MCF 10A (cell line): ENCODE measurements around the gene GRIPAP1. TPM values are rescaled to one million over a fixed set of nuclear protein-coding genes. Genes with fewer than 3 reads are reported as not detected.

Source experiments
- BruUV-seq: library from RNA; stranded (reverse); fragments of 400-500 nt; replicated peaks from 2 replicates; lab custom pipeline; 2021; lab: Mats Ljungman, UMichigan
- CTCF ChIA-PET: fragments of 300-600 bp; sonication (Branson Sonifier 250); formaldehyde crosslinking; extraction: SDS; loops from one replicate; lab custom pipeline; 2021; ENCODE audit warnings: antibody characterized with exemption, inconsistent platforms; lab: Yijun Ruan, JAX
- POLR2A ChIA-PET: fragments of 300-600, 350-650 bp; sonication (Branson Sonifier 250); formaldehyde crosslinking; extraction: SDS; loops from one replicate; lab custom pipeline; 2020; ENCODE audit warnings: antibody characterized with exemption, inconsistent platforms; lab: Yijun Ruan, JAX
- DNase-seq: peaks from one replicate; pipeline ENCODE4 v3.0.0-alpha.2; 2018; ENCODE audit not compliant: unreplicated experiment
- H3K27ac Mint-ChIP-seq: one replicate; pipeline ENCODE4 v1.8.0; 2022; ENCODE audit warnings: mild to moderate bottlenecking, low read depth, mixed read lengths; ENCODE audit not compliant: unreplicated experiment
- H3K27me3 Mint-ChIP-seq: one replicate; pipeline ENCODE4 v1.8.0; 2022; ENCODE audit warnings: mixed read lengths; ENCODE audit not compliant: insufficient read depth, unreplicated experiment
- H3K36me3 Mint-ChIP-seq: one replicate; pipeline ENCODE4 v1.8.0; 2022; ENCODE audit warnings: mild to moderate bottlenecking, moderate library complexity, mixed read lengths; ENCODE audit not compliant: insufficient read depth, unreplicated experiment
- H3K4me1 Mint-ChIP-seq: one replicate; pipeline ENCODE4 v1.8.0; 2022; ENCODE audit warnings: mixed read lengths; ENCODE audit not compliant: insufficient read depth, unreplicated experiment
- H3K4me3 Mint-ChIP-seq: one replicate; pipeline ENCODE4 v1.8.0; 2022; ENCODE audit warnings: mild to moderate bottlenecking, moderate library complexity, mixed read lengths; ENCODE audit not compliant: unreplicated experiment
- H3K9me3 Mint-ChIP-seq: one replicate; pipeline ENCODE4 v1.8.0; 2022; ENCODE audit warnings: mixed read lengths; ENCODE audit not compliant: unreplicated experiment
- CTCF ChIP-seq: fragments of 200-600 bp; IDR thresholded peaks from one replicate; pipeline ENCODE4 v1.8.0; 2022; ENCODE audit warnings: antibody characterized with exemption, mild to moderate bottlenecking; ENCODE audit not compliant: unreplicated experiment
- intact Hi-C: fragments of 100-400 bp; cut with micrococcal nuclease; formaldehyde crosslinking; loops from 2 replicates; pipeline ENCODE4 v1.14.1; 2022
- total RNA-seq: library from RNA; stranded (reverse); gene quantifications from 2 replicates; pipeline ENCODE4 v1.2.3, GENCODE V29; 2022

GRIPAP1 gene
- total RNA-seq, 1 experiment from 2014 or later = 49.6 TPM

- CTCF ChIA-PET = no interaction called here
- no peak overlapping the region for H3K27ac Mint-ChIP-seq
These were observed 23.8 kb downstream of the GRIPAP1 start for GRCh38 chrX:48978226-48978625.

DNA sequence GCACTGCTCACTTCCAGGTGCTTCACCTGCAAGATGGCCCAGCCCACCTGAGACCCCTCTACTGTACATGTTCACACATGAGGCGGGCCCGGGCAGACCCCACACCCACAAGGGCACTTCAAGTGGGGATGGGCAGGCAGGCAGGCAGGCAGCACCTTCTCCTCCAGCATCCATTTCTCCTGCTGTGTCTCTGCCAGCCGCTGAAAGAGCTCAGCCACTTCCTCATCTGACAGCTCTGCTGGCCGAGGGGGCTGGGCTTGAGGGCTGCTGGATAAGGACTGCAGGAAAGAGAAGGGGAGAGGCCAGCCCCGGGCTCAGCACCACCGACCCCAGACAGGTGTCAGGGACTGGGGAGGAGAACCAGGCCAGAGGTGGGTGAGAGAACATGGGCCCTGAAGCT, 26.0 kb downstream of the GRIPAP1 start:
- ChIA-PET CTCF (no interaction called here), POLR2A (interaction anchor here (0.6 kb wide), 1 partner anchor 21 kb away, joined by 3 read pairs; no protein-coding TSS in a partner anchor)
- peaks cover 38% of the 10 kb centered on the region for H3K9me3 Mint-ChIP-seq
- H3K36me3 Mint-ChIP-seq = peaks cover 38% of the 10 kb centered on the region
- no peak overlapping the region for H3K4me3 Mint-ChIP-seq
- no peaks in the 10 kb centered on the region for H3K27me3 Mint-ChIP-seq
- intact Hi-C loops = no loop called here
- BruUV-seq = no TSS peak
- no peak for DNase-seq
- H3K4me1 Mint-ChIP-seq = no peaks in the 10 kb centered on the region
- no peak for TF ChIP-seq CTCF
- H3K27ac Mint-ChIP-seq = no peak overlapping the region

More at GRCh38 chrX:48978226-48978625, 23.8 kb downstream of the GRIPAP1 start:
- intact Hi-C loops = no loop called here
- BruUV-seq = no TSS peak
- POLR2A ChIA-PET = no interaction called here
- H3K4me1 Mint-ChIP-seq = no peaks in the 10 kb centered on the region
- H3K9me3 Mint-ChIP-seq = peaks cover 32% of the 10 kb centered on the region
- no peak for DNase-seq
- TF ChIP-seq CTCF = no peak
- peaks cover 45% of the 10 kb centered on the region for H3K36me3 Mint-ChIP-seq
- H3K27me3 Mint-ChIP-seq = no peaks in the 10 kb centered on the region
- no peak overlapping the region for H3K4me3 Mint-ChIP-seq

DNA sequence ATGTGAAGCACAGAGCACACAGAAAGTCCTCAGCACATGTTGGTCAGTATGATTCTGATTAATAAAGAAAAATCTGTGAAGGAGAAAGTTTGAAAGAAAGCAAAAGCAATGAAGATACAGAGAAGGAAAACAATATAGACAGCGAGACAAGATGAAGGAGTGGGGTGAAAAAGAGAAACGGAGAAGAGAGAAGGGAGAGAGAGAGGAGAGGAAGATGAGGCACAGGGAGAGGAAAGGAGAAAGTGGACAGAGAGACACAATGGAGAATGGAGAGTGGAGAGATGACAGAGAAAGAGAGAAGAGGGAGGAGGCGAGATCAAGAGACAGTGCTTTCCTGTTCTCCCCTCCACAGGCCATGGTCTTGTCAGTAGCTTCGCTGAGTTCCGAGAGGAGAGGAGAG, 26.5 kb downstream of the GRIPAP1 start:
- DNase-seq = no peak
- ChIA-PET CTCF (no interaction called here), POLR2A (interaction anchor here (0.6 kb wide), 1 partner anchor 21 kb away, joined by 3 read pairs; no protein-coding TSS in a partner anchor)
- intact Hi-C loops = no loop called here
- Mint-ChIP-seq H3K36me3 (peaks cover 35% of the 10 kb centered on the region), H3K27me3 (no peaks in the 10 kb centered on the region), H3K4me3 (no peak overlapping the region), H3K27ac (no peak overlapping the region), H3K4me1 (no peaks in the 10 kb centered on the region), H3K9me3 (peaks cover 33% of the 10 kb centered on the region)
- TF ChIP-seq CTCF = no peak
- BruUV-seq = no TSS peak

- DNase-seq = no peak
- Mint-ChIP-seq H3K4me1 (no peaks in the 10 kb centered on the region), H3K9me3 (peaks cover 28% of the 10 kb centered on the region), H3K27ac (no peak overlapping the region), H3K36me3 (peaks cover 35% of the 10 kb centered on the region), H3K4me3 (no peak overlapping the region), H3K27me3 (no peaks in the 10 kb centered on the region)
- TF ChIP-seq CTCF = no peak
- POLR2A ChIA-PET = no interaction called here
- CTCF ChIA-PET = no interaction called here
- BruUV-seq = no TSS peak
- intact Hi-C loops = no loop called here
These were observed 27.0 kb downstream of the GRIPAP1 start for GRCh38 chrX:48975041-48975440.
